Stomach (tissue), 4 donors: ENCODE data around the gene DPF3.

ENCODE experiments used
- CTCF ChIP-seq, 7 experiments: fragments of 450-650 bp in 4 of 7; fragments of 200-600 bp in 3 of 7; sonication (generic) in 3 of 7; IDR thresholded peaks; one replicate each; pipeline ENCODE4 v1.5.1; 2016 to 2019; ENCODE audit warnings: antibody characterized with exemption in 7 of 7, control low read depth in 2 of 7, mild to moderate bottlenecking in 1 of 7
- EP300 ChIP-seq: sonication (generic); formaldehyde crosslinking; IDR thresholded peaks from one replicate; pipeline ENCODE4 v1.6.1; 2017; ENCODE audit warnings: antibody characterized with exemption
- POLR2A ChIP-seq, 4 donors: fragments of 450-650 bp; IDR thresholded peaks; one replicate each; pipeline ENCODE4 v1.6.1; 2016; ENCODE audit warnings: antibody characterized with exemption in 4 of 4, control low read depth in 2 of 4, mild to moderate bottlenecking in 1 of 4, moderate library complexity in 1 of 4
- POLR2AphosphoS5 ChIP-seq, 3 donors: sonication (generic); formaldehyde crosslinking; IDR thresholded peaks; one replicate each; pipeline ENCODE4 v1.6.1; 2016; ENCODE audit warnings: antibody characterized with exemption in 3 of 3

GRCh38 chr14:72882047-72882446, 11.9 kb downstream of the DPF3 start:
- no peak for TF ChIP-seq CTCF (IDR thresholded peaks at IDR 0.05)
- no peak for TF ChIP-seq POLR2AphosphoS5 (IDR thresholded peaks at IDR 0.05)
- no peak for TF ChIP-seq POLR2A (IDR thresholded peaks at IDR 0.05)
- TF ChIP-seq EP300 = no peak
